HG03135 (cell line): ENCODE results near the gene SLC49A3.
"Not testable (repeated sequence)": the region's sequence is repeated elsewhere in the genome, so short reads cannot be mapped to it uniquely, and the experiment has no call there.

Experiments
- ATAC-seq: cut with Tn5 transposase; IDR thresholded peaks from one replicate; pipeline ENCODE4 v1.9.1; 2021; ENCODE audit warnings: mild to moderate bottlenecking, moderate library complexity; ENCODE audit not compliant: unreplicated experiment

Gene SLC49A3

GRCh38 chr4:703336-704197 lies 14.6 kb upstream of the SLC49A3 start:
- ATAC-seq, result no peak

DNA sequence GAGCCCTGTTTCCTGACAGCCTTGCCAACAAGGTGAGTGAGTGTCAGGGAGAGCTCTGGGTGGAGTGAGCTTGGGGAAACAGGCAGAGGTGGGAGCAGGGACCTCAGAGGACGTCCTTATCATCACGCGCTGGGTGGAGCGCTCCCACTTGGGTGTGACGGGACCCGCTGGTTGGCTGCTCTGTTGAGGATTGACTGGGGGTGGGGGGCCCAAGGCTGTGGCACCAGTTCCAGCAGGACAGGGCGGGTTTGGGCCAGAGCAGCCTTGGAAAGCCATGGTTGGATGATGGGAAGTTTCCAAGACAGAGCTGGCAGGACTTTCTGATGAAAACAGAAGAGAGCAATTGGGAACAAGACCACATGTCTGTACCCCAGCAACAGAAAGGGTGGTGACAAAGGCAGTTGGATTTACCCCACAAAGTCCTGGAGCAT lies 13.7 kb upstream of the SLC49A3 start:
- ATAC-seq, result no peak

GRCh38 chr4:700587-701264 lies 11.8 kb upstream of the SLC49A3 start:
- ATAC-seq, result no peak

- ATAC-seq, result no peak
Measured at GRCh38 chr4:699816-700580, 11.0 kb upstream of the SLC49A3 start.

DNA sequence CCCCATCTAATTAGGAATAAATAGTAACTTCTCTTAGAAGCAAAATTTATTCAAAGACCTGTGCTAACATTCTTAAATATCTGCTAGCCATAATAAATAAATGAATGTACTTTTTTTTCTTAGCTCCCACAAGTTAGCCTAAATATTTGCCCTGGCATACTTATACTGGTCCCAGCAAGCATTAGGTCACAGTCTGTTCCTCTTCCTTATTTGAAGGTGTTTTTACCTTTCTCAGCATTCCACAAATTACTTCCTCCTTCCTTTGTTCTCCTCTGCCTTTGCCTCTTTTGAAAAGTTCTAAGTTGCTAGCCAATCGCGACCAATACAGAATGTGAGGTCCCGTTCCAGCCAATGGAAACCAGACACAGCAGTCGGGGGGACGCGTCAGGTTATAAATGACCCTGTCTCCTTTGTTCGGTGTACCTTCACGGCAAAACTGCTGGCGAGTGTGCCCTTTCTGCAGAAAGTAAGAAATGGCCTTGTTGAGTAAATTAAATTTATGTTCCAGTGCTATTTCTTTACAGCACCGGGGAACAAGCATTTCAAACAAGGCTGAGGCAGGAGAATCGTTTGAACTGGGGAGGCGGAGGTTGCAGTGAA lies 5.5 kb upstream of the SLC49A3 start:
- ATAC-seq, result not testable (repeated sequence)

GRCh38 chr4:692771-693554 lies 4.0 kb upstream of the SLC49A3 start:
- no peak for ATAC-seq

- ATAC-seq, result no peak
Measured at GRCh38 chr4:689723-690122, 772 bp upstream of the SLC49A3 start.

DNA sequence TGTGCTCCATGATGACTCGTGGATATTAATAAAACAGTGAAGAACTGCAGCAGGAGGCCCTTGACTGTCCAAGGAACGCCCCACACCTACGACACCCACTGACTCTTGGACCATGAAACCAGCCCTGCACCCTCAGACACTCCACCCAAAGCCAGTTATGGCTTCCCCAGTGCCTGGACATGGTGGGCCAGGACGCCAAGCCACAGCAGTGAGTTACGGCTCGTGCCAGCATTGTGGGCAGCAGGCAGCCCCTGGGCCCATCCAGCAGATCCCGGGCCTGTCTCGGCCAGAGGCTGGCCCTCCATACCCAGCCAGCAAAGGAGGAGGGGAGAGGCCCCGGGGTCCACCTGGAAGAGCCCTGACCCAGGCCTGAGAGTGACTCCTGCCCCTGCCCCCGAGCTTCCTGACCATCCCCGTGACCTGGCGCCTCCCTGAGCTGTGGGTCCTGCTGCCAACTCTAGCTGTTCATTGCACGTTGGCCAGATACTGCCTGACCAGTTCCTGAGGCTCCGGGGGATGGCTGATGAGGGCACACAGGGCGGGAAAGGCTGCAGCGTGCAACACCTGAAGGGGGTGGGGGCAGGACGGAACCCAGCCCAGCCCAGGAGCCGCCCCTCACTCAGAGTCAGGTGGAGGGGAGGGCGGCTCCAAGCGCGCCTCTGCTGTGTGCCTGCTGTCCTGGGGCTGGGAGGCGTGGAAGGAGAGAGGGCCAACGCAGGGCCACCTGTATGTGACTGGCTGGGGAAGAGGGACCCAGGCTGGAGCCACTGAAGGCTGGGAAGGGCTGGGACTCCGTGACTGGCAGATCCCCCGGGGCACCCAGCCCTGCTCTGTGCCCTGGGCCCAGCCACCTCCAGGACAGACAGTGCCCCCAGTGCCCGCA lies 739 bp downstream of the SLC49A3 start:
- ATAC-seq, result no peak

DNA sequence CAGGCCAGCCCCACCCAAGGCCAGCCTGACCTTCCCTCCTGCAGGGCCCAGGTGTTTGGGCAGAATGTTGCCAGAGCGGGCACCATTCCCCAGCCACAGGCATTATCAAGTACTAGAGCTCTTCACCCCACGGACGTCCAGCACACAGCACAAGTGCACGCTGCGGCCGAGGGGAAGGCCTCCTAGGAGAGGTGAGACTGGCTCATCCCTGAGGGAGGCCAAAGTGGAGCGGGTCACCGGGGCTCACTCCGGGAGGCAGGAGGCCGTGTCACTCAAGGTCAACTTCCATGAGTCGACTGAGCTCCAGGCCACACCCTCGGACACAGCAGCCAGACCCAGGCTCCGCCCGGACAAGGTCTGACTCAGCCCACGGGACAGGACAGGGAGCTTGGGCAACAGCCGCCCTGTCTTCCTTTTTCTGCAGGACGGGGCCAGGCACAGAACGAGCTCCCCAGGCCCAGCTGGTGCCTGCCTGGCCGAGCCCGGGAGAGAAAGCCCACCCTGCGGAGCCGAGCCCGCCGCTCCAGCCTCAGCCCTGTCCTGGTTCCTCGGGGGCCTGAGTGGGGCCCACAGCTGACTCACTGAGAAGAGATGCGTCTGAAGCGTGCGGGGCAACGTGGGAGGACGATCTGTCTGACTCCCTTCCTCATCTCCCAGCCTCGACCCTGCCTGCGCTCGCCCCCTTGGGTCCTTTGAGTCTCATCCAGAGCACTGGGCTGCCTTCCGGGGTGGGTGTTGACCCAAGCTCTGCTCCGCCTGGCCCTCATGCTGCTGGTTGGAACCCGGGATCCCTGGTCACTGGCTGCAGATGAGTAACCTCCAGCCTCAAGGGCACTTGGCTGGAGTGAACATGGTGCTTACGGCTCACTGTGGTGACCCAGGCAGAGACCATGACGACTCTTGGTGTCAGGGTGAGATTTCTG lies 1.6 kb downstream of the SLC49A3 start:
- ATAC-seq, result no peak

DNA sequence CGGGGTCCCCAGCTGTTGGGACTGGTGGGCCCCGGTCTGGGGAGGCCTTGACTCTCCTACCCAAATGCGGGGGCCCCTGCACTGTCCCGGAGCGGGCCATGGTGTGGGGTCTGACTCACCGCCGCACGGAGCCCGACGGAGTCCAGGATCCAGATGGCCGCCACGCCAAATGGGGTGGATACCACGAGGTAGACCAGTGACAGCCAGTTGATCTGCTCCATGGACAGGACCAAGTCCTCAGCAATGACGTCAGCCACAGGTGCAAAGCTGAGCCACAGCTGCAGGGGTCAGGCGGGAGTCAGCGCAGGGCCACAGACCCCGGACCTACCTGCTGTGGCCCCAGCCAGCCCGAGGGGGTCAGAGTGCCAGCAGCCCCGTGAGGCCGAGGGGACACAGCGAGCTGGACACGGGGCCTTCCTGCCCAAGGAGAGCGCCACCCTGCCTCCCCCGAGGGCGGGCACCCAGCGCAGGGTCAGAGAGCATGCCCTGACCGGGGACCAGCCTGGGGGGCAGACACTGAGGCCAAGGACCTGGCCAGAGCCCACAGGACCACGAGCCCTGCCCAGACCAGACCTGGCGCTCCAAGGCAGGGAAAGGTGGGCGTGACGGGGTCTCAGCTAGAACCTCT lies 2.4 kb downstream of the SLC49A3 start:
- no peak for ATAC-seq

DNA sequence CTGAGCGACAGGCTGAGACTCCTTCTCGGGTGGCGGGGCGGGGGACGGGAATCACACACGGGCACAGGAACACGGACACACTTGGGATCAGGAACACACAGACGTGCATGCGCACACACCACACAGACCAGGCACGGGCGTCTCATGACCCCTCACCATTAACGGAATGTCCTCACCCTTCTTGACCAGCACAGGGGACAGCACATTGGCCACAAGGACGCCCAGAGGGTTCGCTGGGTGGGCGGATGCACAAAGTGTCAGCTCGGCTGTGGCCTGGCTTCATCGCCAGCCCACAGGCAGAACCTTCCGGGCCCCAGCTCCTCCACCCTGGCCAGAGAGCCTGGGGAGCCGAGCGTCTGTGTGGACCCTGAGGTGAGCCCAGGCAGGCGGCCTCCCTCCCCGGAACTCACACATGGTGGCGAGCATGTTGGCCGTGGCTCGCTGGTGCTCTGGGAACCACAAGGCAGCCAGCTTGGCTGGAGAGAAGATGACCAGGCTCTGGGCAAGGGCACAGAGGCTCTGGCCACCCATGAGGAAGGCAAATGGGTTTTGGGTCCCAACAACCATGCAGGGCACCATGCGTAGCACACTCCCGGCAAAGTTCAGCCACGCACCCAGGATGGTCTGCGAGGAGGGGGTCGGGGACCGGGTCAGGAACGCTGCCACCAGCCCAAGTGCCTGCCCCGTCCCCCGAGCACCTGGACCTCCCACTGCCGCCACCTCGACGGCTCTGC lies 3.1 kb downstream of the SLC49A3 start:
- no peak for ATAC-seq

- no peak for ATAC-seq
Measured at GRCh38 chr4:684623-685327, 4.2 kb downstream of the SLC49A3 start.

- no peak for ATAC-seq
Measured at GRCh38 chr4:683982-684622, 4.8 kb downstream of the SLC49A3 start.

DNA sequence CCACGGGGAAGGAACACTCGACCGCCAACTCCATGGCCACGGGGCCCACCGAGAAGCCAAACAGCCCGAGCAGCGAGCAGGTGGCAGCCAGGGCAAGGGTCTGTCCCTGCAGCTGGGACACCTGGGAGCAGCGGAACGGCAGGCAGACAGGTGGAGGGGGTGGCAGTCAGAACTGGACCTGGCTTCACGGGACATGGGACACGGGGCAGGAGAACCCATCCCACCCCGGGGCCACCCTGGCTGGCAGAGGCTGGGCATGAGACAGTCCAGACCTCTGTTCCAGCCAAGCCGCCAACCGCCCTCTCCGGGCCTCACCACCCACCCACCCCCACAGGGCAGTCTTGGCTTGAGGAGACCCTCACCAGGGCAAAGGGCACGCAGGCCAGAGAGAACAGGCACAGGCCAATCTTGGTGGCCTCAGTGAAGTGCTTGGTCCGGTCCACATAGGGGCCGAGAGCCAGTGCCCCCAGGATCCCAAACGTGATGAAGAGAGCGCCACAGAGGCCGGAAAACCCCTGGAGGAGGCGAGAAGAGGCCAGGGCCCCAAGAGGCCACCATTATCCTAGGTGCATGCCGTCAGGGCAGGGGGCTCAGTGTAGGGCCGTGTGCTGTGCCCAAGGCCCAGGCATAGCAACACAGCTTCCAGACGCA lies 5.6 kb downstream of the SLC49A3 start:
- ATAC-seq, result no peak

DNA sequence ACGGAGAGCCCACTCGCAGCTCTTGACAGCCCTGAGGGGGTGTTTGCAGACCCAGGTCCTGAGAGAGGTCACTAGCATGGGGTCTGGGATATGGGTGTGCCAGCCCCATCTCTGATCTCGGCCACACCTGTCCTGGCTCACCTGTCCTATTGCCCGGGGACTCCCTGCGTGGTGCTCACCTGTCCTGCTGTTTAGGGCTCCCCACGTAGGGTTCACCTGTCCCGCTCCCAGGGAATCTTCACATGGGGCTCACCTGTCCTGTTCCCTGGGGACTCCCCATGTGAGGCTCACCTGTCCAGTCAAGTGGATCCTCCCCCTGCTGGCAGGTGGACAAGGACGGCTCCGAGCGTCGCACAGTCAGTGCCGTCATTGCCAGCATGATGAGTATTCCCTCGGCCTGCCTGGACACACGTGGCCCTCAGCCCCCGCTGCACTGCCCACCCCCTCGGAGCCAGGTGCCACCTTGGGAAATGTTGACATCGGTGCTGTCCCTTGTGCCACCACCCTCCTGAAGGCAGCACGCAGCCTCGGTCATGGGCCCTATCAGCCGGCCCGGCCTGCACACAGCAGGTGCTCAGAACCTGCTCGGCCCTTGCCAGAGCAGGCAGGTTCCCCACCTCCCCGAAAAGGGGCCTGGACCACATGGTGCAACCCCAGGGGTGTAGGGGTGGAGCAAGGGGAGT lies 6.3 kb downstream of the SLC49A3 start:
- no peak for ATAC-seq
